ENCODE measurements around the gene GAST.

Gene GAST

DNA sequence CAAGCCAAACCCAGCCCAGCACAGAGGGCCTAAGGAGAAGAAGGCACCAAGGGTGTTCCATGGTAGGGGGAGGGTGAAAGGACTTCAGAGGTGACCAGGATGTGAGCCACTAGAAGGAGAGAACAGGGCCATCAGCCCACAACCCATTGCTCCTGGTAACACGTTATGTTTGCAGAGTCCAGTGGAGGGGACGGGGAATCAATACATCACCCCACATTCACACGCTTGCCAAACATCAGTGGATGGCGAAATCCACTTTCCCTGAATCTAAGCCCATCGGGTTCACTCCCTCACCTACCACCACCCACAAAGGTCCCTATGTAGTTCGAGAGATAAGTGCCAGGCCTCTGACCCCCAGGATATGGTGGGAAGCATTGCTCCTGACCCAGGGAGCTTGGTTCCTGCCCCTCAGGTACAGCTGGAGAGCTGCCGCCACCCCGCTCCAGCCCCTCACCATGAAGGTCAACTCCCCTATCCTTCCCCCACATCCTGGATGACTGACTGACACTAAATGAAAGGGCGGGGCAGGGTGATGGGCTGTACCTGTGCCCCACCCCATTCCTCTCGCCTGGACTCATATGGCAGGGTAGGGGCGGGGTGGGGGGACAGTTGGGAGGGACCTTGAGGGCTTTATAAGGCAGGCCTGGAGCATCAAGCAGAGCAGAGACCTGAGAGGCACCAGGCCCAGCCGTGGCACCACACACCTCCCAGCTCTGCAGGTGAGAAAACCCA, at the start of gene GAST:
Gene GAST, plus strand, starts transcription at position 663 of the 732 bp plus-strand sequence. CDS start 3,106 bp downstream, outside the sequence.
- H3K4me3 ChIP-seq (ENCODE audit: low read depth, low read length): no peak within 1 kb of the TSS
- TF ChIP-seq, protein P1, sequence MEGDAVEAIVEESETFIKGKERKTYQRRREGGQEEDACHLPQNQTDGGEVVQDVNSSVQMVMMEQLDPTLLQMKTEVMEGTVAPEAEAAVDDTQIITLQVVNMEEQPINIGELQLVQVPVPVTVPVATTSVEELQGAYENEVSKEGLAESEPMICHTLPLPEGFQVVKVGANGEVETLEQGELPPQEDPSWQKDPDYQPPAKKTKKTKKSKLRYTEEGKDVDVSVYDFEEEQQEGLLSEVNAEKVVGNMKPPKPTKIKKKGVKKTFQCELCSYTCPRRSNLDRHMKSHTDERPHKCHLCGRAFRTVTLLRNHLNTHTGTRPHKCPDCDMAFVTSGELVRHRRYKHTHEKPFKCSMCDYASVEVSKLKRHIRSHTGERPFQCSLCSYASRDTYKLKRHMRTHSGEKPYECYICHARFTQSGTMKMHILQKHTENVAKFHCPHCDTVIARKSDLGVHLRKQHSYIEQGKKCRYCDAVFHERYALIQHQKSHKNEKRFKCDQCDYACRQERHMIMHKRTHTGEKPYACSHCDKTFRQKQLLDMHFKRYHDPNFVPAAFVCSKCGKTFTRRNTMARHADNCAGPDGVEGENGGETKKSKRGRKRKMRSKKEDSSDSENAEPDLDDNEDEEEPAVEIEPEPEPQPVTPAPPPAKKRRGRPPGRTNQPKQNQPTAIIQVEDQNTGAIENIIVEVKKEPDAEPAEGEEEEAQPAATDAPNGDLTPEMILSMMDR (IDR thresholded peaks at IDR 0.05; ENCODE audit: insufficient read depth, low read depth, low read length, missing control alignments): no peak
- DNase-seq (ENCODE audit: low read depth): no peak

- TF ChIP-seq, protein P1 (IDR thresholded peaks at IDR 0.05; ENCODE audit: insufficient read depth, low read depth, low read length, missing control alignments): no peak
- no peak for DNase-seq (ENCODE audit: low read depth)
- H3K4me3 ChIP-seq (ENCODE audit: low read depth, low read length): no peak overlapping the region
Observed at GRCh38 chr17:41663451-41664171, 48.5 kb upstream of the GAST start.

DNA sequence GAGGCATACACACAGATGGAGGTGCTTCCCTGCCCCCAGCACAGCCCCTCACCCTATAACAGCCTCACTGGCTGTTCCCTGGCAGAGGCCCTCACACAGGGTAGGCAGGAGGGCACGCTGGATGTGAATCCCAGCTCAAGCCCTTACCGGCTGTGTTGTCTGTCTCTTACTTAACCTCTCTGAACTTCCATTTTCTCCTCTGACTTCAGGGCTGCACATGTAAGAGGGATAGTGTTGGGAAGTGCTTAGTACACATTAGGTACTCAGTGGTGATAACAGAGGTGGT, 48.0 kb upstream of the GAST start:
- no peak for DNase-seq (ENCODE audit: low read depth)
- H3K4me3 ChIP-seq (ENCODE audit: low read depth, low read length): no peak overlapping the region
- TF ChIP-seq, protein P1 (IDR thresholded peaks at IDR 0.05; ENCODE audit: insufficient read depth, low read depth, low read length, missing control alignments): no peak

DNA sequence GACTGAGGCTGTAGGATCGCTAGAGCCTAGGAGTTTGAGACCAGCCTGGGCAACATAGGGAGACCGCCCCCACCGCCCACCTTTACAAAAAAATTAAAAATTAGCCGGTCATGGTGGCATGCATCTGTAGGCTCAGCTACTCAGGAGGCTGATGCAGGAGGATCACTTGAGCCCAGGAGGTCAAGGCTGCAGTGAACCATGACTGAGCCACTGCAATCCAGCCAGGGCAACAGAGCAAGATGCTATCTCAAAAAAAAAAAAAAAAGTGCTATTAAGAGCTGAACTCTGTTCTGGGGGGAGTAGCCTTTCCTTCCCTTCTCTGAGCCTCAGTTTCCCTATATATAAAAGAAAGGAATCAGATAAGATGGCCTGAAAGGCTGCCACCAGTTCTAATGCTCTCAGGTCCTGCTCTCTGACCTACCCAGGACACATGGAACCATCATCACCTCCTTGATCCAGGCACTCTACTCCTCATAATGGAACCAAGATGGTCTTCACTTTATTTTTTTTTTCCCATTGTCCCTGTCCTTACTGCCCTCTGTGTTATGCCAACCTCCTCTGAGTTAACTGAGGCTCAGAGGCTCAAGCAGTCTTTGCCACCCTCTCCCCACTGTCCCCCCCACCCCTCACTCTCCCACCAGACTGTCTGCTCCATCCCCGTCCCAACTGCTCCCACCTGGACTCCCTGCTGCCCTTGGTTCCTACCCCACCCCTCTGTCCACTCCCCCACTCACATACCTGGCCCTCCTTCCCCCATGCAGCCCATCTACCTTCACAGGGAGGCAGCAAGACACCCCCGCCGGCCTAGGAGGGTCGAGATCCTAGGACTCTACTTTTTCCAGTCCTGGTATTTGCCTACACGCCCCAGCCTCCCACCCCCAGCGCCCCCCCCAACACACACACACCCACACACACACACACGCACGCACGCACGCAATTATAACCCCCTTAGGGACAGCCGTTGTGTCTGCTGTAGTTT, 47.3 kb upstream of the GAST start:
- H3K4me3 ChIP-seq (ENCODE audit: low read depth, low read length): peak overlapping the region; percentile 55; the same call in 1 of the 2 replicates
- DNase-seq (ENCODE audit: low read depth): no peak
- TF ChIP-seq, protein P1 (IDR thresholded peaks at IDR 0.05; ENCODE audit: insufficient read depth, low read depth, low read length, missing control alignments): no peak

DNA sequence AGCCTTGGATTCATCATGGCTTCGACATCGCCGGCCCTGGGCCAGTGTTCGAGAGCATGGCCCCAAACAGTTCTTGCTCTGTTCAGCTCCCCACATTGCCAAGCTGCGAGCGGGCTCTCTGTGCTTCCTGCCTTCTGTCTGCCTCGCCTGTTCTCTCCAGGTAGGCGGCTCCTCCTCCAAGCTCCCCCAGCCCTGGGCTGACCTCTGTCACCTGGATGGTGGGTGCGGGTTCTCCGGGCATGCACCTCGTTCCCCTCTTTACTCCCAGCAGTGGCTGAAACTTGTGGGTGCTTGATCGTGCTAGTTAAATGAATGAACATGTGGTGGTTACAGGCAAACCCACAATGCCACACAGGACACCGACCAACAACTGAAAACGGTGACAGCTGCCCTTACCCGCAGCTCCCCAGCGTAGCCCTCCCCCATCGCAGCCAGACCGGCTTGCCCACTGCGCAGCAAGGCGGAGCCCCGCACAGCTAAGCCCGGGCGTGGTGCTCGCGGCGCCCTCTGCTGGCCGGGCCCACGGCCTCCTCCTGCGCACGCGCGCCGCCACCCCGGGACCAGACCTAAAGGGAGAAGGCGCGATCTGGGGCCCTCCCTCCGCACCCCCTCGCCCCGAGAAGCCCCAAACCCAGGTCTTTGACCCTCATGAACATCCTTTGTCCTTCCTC, 46.4 kb upstream of the GAST start:
- peak; percentile 93 for DNase-seq (ENCODE audit: low read depth)
- TF ChIP-seq, protein P1 (IDR thresholded peaks at IDR 0.05; ENCODE audit: insufficient read depth, low read depth, low read length, missing control alignments): peak; percentile 97
- H3K4me3 ChIP-seq (ENCODE audit: low read depth, low read length): peak overlapping the region; percentile 55

DNA sequence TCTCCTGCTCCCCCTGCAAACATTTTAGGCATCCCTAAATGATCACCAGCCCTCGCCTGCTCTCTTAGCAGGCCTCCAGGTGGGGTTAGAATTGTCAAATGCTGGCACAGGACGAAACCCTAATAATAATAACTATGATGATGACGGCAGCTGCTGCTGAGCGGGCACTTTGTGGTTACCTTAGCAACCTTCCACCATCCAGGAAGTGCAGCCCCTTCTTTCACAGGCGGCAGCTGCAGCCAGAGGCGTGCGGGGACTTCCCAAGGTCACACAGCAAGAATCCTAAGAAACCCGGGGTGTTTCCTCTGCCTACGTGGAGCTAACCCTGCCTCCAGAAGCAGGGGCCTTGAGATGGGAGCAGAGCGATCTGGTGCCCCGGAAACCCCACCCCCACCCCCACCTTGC, 45.9 kb upstream of the GAST start:
- TF ChIP-seq, protein P1 (IDR thresholded peaks at IDR 0.05; ENCODE audit: insufficient read depth, low read depth, low read length, missing control alignments): no peak
- DNase-seq (ENCODE audit: low read depth): peak; percentile 91
- H3K4me3 ChIP-seq (ENCODE audit: low read depth, low read length): peak overlapping the region; percentile 55
